ENCODE data around the gene PCDHGA8.

DNA sequence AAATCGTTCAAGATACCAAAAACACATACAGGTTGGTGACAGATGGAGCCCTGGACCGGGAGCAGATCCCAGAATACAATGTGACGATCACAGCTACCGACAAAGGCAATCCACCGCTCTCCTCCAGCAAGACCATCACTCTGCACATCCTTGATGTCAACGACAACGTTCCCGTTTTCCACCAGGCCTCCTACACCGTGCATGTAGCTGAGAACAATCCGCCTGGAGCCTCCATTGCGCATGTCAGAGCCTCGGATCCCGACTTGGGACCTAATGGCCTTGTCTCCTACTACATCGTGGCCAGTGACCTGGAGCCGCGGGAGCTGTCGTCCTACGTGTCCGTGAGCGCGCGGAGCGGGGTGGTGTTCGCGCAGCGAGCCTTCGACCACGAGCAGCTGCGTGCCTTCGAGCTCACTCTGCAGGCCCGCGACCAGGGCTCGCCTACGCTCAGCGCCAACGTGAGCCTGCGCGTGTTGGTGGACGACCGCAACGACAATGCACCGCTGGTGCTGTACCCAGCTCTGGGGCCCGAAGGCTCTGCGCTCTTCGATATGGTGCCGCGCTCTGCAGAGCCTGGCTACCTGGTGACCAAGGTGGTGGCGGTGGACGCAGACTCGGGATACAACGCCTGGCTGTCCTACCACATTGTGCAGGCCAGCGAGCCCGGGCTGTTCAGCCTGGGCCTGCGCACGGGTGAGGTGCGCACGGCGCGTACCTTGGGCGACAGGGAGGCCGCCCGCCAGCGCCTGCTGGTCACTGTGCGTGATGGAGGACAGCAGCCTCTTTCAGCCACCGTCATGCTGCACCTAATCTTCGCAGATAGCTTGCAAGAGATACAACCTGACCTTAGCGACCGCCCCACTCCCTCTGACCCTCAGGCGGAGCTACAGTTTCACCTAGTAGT is 20.6 kb upstream of the PCDHGA8 start:
- TF ChIP-seq, protein P1, sequence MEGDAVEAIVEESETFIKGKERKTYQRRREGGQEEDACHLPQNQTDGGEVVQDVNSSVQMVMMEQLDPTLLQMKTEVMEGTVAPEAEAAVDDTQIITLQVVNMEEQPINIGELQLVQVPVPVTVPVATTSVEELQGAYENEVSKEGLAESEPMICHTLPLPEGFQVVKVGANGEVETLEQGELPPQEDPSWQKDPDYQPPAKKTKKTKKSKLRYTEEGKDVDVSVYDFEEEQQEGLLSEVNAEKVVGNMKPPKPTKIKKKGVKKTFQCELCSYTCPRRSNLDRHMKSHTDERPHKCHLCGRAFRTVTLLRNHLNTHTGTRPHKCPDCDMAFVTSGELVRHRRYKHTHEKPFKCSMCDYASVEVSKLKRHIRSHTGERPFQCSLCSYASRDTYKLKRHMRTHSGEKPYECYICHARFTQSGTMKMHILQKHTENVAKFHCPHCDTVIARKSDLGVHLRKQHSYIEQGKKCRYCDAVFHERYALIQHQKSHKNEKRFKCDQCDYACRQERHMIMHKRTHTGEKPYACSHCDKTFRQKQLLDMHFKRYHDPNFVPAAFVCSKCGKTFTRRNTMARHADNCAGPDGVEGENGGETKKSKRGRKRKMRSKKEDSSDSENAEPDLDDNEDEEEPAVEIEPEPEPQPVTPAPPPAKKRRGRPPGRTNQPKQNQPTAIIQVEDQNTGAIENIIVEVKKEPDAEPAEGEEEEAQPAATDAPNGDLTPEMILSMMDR (conservative IDR thresholded peaks at IDR 0.05; ENCODE audit: low read depth, low read length), result no peak
- no peak for TF ChIP-seq EZH2 (IDR thresholded peaks at IDR 0.05; ENCODE audit: borderline replicate concordance, low read depth, low read length, poor library complexity, severe bottlenecking)
